ENCODE data around the gene GBGT1. TPM values are rescaled to one million over a fixed set of nuclear protein-coding genes. Genes with fewer than 3 reads are reported as not detected.

GBGT1 gene
- total and polyA plus RNA-seq, 2 donors (not counting 1 experiment from before 2014, with no cell fraction given) = 19.6 to 52.7 TPM

DNA sequence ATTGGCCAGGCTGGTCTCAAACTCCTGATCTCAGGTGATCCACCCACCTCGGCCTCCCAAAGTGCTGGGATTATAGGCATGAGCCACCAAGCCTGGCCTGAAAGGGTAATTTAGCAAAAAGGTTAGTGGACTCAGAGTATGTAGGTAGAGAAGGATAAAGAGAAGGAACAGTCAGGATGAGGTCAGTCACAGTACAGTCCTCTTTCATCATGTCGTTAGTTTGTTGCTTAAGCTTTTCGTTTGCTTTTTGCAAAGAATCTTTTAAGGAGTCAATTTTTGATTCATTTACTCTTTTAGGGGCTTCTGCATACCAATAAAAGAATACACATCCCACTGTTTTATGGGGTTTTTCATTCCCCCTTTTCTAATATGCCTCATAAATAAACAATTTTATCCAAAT, 17.8 kb upstream of the GBGT1 start:
- intact Hi-C loops (cut with micrococcal nuclease) = loop anchor here (10.0 kb wide), 1 partner anchor 173 kb away; the partner anchor contains the start of genes SURF1 and SURF2
- H2AFZ ChIP-seq (ENCODE audit: insufficient read depth, low read depth, low read length, poor library complexity, severe bottlenecking) = no peak overlapping the region
- no peak overlapping the region for H3K4me3 ChIP-seq (ENCODE audit: control extremely low read depth in 1 of 5, extremely low read depth in 1 of 5, insufficient read depth in 1 of 5, low read depth in 2 of 5, low read length in 4 of 5)
- ChIA-PET CTCF (interaction anchor here (0.8 to 11.8 kb wide), 14 partner anchors 8 to 306 kb away, joined by 3 to 144 read pairs (median 4); no protein-coding TSS in a partner anchor), POLR2A (no interaction called here)
- H3K27ac Mint-ChIP-seq = no peak overlapping the region
- H3K9me3 ChIP-seq (ENCODE audit: control extremely low read depth in 1 of 3, control insufficient read depth in 2 of 3, insufficient read depth in 1 of 3, low read length in 2 of 3) = no peaks in the 10 kb centered on the region
- no peaks in the 10 kb centered on the region for H3K36me3 ChIP-seq (replicated peaks in 1 of 2; ENCODE audit: control extremely low read depth in 1 of 2, control insufficient read depth in 1 of 2, extremely low read depth in 1 of 2, insufficient read depth in 2 of 2, low read length in 1 of 2)
- H3K27ac ChIP-seq (ENCODE audit: low read length in 2 of 2) = no peak overlapping the region
- no peaks in the 10 kb centered on the region for H4K20me1 ChIP-seq (ENCODE audit: control insufficient read depth, insufficient read depth, low read length, poor library complexity, severe bottlenecking)
- no peak for DNase-seq
- no peak for ATAC-seq (ENCODE audit: low read depth)
- H3K27me3 ChIP-seq (replicated peaks in 1 of 4; ENCODE audit: control extremely low read depth in 1 of 4, control insufficient read depth in 3 of 4, insufficient read depth in 4 of 4, low read length in 3 of 4) = peaks cover 0 to 10% (median 3%) of the 10 kb centered on the region in 4 experiments
- WGBS (ENCODE audit: insufficient coverage) = 80% methylated on average over 3 of the region's 3 CpGs
- H3K27me3 Mint-ChIP-seq = peaks cover 23% of the 10 kb centered on the region
- H3K4me2 ChIP-seq (replicated peaks; ENCODE audit: low read depth, low read length, poor library complexity, severe bottlenecking) = no peak overlapping the region
- H3K4me3 Mint-ChIP-seq = no peak overlapping the region
- TF ChIP-seq EZH2 (IDR thresholded peaks at IDR 0.05; ENCODE audit: borderline replicate concordance, insufficient read depth, low read depth, low read length, poor library complexity, severe bottlenecking) = no peak
- H3K79me2 ChIP-seq (ENCODE audit: control insufficient read depth, insufficient read depth, low read length) = no peaks in the 10 kb centered on the region
- no peaks in the 10 kb centered on the region for H3K9me3 Mint-ChIP-seq (ENCODE audit: insufficient read depth)
- peaks cover 8% of the 10 kb centered on the region for H3K4me1 Mint-ChIP-seq
- no peak overlapping the region for H3K9ac ChIP-seq (ENCODE audit: low read length)
- peaks cover 8 to 12% of the 10 kb centered on the region in 2 donors for H3K4me1 ChIP-seq (ENCODE audit: control insufficient read depth in 2 of 2, insufficient read depth in 2 of 2, low read length in 2 of 2)

DNA sequence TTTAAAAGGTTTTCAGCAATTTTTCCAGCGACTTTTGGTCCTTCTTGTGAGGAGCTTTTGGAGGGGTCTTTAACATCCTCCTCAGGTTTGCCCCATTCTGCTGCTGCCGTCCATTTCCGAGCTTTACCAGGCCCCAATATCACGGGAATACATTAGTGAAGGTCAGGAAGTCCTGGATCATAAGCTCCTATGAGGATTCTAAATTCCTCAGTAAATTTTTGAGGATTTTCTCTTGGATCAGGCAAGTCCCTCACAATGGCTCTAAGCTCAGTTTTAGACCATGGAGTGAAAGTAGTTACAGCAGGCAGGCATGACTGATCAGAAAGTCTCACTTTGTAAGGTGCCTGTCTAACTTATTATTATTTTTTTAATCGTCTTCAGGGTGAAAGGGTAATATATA, 17.2 kb upstream of the GBGT1 start:
- Histone ChIP-seq H2AFZ (ENCODE audit: insufficient read depth, low read depth, low read length, poor library complexity, severe bottlenecking) (no peak overlapping the region), H3K27me3 (replicated peaks in 1 of 4; ENCODE audit: control extremely low read depth in 1 of 4, control insufficient read depth in 3 of 4, insufficient read depth in 4 of 4, low read length in 3 of 4) (peaks cover 0 to 10% (median 3%) of the 10 kb centered on the region in 4 experiments), H3K36me3 (replicated peaks in 1 of 2; ENCODE audit: control extremely low read depth in 1 of 2, control insufficient read depth in 1 of 2, extremely low read depth in 1 of 2, insufficient read depth in 2 of 2, low read length in 1 of 2) (no peaks in the 10 kb centered on the region), H3K79me2 (ENCODE audit: control insufficient read depth, insufficient read depth, low read length) (no peaks in the 10 kb centered on the region), H4K20me1 (ENCODE audit: control insufficient read depth, insufficient read depth, low read length, poor library complexity, severe bottlenecking) (no peaks in the 10 kb centered on the region), H3K4me1 (ENCODE audit: control insufficient read depth in 2 of 2, insufficient read depth in 2 of 2, low read length in 2 of 2) (peaks cover 6 to 8% of the 10 kb centered on the region in 2 donors), H3K9me3 (ENCODE audit: control extremely low read depth in 1 of 3, control insufficient read depth in 2 of 3, insufficient read depth in 1 of 3, low read length in 2 of 3) (no peaks in the 10 kb centered on the region), H3K9ac (ENCODE audit: low read length) (no peak overlapping the region), H3K4me2 (replicated peaks; ENCODE audit: low read depth, low read length, poor library complexity, severe bottlenecking) (no peak overlapping the region), H3K27ac (ENCODE audit: low read length in 2 of 2) (no peak overlapping the region), H3K4me3 (ENCODE audit: control extremely low read depth in 1 of 5, extremely low read depth in 1 of 5, insufficient read depth in 1 of 5, low read depth in 2 of 5, low read length in 4 of 5) (no peak overlapping the region)
- ChIA-PET POLR2A (interaction anchor here (0.6 kb wide), 1 partner anchor 755 kb away, joined by 10 read pairs; no protein-coding TSS in a partner anchor), CTCF (interaction anchor here (0.6 to 11.8 kb wide), 14 partner anchors 9 to 808 kb away, joined by 3 to 144 read pairs (median 4); no protein-coding TSS in a partner anchor)
- no peak for ATAC-seq (ENCODE audit: low read depth)
- 88% methylated on average over 4 of the region's 5 CpGs for WGBS (ENCODE audit: insufficient coverage)
- Mint-ChIP-seq H3K27ac (no peak overlapping the region), H3K27me3 (peaks cover 20% of the 10 kb centered on the region), H3K4me3 (no peak overlapping the region), H3K4me1 (peaks cover 6% of the 10 kb centered on the region), H3K9me3 (ENCODE audit: insufficient read depth) (no peaks in the 10 kb centered on the region)
- intact Hi-C loops (cut with micrococcal nuclease) = loop anchor here (1.0 to 10.0 kb wide), 2 partner anchors 78 to 174 kb away; partner anchors contain the start of genes SURF1 and SURF2
- no peak for DNase-seq
- TF ChIP-seq, protein P1, sequence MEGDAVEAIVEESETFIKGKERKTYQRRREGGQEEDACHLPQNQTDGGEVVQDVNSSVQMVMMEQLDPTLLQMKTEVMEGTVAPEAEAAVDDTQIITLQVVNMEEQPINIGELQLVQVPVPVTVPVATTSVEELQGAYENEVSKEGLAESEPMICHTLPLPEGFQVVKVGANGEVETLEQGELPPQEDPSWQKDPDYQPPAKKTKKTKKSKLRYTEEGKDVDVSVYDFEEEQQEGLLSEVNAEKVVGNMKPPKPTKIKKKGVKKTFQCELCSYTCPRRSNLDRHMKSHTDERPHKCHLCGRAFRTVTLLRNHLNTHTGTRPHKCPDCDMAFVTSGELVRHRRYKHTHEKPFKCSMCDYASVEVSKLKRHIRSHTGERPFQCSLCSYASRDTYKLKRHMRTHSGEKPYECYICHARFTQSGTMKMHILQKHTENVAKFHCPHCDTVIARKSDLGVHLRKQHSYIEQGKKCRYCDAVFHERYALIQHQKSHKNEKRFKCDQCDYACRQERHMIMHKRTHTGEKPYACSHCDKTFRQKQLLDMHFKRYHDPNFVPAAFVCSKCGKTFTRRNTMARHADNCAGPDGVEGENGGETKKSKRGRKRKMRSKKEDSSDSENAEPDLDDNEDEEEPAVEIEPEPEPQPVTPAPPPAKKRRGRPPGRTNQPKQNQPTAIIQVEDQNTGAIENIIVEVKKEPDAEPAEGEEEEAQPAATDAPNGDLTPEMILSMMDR (IDR thresholded peaks at IDR 0.05) = no peak
- no peak for TF ChIP-seq EZH2 (IDR thresholded peaks at IDR 0.05; ENCODE audit: borderline replicate concordance, insufficient read depth, low read depth, low read length, poor library complexity, severe bottlenecking)

All from B cell (primary cell).